ENCODE measurements around the gene ZBTB7C. TPM values are rescaled to one million over a fixed set of nuclear protein-coding genes. Genes with fewer than 3 reads are reported as not detected.
A peak's percentile ranks its signal among the peaks of the same experiment; 100 is the strongest.

ZBTB7C gene
- total and polyA plus RNA-seq, 9 of the 15 experiments (the other 6 are each of a cell fraction or from before 2014, with no cell fraction given): not detected

DNA sequence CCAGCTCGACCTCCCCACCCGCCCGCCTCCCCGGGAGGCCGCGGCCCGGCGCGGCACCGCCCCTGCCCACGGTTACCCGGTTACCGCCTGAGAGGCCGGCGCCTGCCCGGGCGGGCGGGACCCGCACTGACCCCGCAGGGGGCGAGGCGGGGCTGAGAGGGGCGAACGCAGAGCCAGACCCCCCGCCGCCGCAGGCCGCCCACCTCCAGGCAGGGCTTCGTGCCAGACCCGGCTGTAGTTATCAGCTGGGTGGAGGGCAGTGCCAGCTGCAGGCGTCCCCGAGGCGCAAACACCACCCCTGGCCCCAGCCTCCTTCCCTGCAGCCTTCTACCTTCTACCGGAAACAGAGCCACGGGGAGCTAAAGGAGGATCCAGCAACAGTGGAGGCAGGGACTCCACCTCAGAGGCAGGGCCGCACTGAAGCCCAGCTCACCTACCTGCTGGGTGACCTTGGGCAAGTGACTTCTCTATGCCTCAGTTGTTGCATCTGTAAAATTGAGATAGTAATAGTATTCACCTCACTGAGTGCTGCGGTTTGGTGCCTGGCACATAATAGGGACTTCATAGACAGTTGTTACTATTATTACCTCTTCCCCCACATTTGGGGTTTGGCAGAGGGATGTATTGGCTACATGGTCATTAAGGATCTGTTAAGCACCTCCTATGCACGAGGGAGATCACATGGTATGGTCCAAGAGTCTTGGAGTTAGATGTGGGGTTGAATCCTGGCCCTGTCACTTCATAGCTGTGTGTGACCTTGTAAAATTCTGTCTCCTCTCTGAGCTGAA is 247.1 kb downstream of the ZBTB7C start:
- DNase-seq (ENCODE audit: extremely low read depth in 1 of 4, low spot score in 3 of 4): no peak

More for the DNA sequence above, 247.1 kb downstream of the ZBTB7C start:
- peaks cover 0 to 11% of the 10 kb centered on the region in 2 experiments; a peak in 2 of 5 replicates for H3K4me1 ChIP-seq (replicated peaks in 1 of 2; ENCODE audit: control insufficient read depth in 2 of 2, insufficient read depth in 2 of 2, low read length in 2 of 2)
- H3K4me2 ChIP-seq (ENCODE audit: insufficient read depth, low read length): no peak overlapping the region
- peak overlapping the region; percentile 30 for H3K4me3 ChIP-seq
- 0 out of 4 replicates have a peak, but pooled peaks of 1 of the 2 experiments have one; percentile 30 for TF ChIP-seq MAZ (CRISPR knock-in tag; conservative IDR thresholded peaks at IDR 0.05 in 1 of 2, IDR thresholded peaks at IDR 0.05 in 1 of 2)
- TF ChIP-seq, protein P1, sequence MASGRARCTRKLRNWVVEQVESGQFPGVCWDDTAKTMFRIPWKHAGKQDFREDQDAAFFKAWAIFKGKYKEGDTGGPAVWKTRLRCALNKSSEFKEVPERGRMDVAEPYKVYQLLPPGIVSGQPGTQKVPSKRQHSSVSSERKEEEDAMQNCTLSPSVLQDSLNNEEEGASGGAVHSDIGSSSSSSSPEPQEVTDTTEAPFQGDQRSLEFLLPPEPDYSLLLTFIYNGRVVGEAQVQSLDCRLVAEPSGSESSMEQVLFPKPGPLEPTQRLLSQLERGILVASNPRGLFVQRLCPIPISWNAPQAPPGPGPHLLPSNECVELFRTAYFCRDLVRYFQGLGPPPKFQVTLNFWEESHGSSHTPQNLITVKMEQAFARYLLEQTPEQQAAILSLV (tag; IDR thresholded peaks at IDR 0.05): no peak
- TF ChIP-seq, protein P2, sequence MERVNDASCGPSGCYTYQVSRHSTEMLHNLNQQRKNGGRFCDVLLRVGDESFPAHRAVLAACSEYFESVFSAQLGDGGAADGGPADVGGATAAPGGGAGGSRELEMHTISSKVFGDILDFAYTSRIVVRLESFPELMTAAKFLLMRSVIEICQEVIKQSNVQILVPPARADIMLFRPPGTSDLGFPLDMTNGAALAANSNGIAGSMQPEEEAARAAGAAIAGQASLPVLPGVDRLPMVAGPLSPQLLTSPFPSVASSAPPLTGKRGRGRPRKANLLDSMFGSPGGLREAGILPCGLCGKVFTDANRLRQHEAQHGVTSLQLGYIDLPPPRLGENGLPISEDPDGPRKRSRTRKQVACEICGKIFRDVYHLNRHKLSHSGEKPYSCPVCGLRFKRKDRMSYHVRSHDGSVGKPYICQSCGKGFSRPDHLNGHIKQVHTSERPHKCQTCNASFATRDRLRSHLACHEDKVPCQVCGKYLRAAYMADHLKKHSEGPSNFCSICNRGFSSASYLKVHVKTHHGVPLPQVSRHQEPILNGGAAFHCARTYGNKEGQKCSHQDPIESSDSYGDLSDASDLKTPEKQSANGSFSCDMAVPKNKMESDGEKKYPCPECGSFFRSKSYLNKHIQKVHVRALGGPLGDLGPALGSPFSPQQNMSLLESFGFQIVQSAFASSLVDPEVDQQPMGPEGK (CRISPR knock-in tag; IDR thresholded peaks at IDR 0.05; ENCODE audit: borderline replicate concordance): no peak
- TF ChIP-seq, protein P3, sequence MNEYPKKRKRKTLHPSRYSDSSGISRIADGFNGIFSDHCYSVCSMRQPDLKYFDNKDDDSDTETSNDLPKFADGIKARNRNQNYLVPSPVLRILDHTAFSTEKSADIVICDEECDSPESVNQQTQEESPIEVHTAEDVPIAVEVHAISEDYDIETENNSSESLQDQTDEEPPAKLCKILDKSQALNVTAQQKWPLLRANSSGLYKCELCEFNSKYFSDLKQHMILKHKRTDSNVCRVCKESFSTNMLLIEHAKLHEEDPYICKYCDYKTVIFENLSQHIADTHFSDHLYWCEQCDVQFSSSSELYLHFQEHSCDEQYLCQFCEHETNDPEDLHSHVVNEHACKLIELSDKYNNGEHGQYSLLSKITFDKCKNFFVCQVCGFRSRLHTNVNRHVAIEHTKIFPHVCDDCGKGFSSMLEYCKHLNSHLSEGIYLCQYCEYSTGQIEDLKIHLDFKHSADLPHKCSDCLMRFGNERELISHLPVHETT (CRISPR knock-in tag; conservative IDR thresholded peaks at IDR 0.05 in 1 of 2, IDR thresholded peaks at IDR 0.05 in 1 of 2): 0 out of 4 replicates have a peak, but pooled peaks of 1 of the 2 experiments have one; percentile 25
- in situ Hi-C loops (cut with MboI) (no loop called here), intact Hi-C loops (cut with micrococcal nuclease) (no loop called here)
- 23% methylated on average over 8 of the region's 38 CpGs for WGBS (ENCODE audit: insufficient coverage, low coverage, missing lambda C conversion rate)
- no TSS peak for BruUV-seq (replicated peaks)
- no peaks in the 10 kb centered on the region for H3K9me1 ChIP-seq (ENCODE audit: control insufficient read depth, insufficient read depth, low read length)
- ChIA-PET POLR2A (interaction anchor here (0.6 kb wide), 1 partner anchor 34 kb away, joined by 3 read pairs; no protein-coding TSS in a partner anchor), CTCF (ENCODE audit: low intra/inter-chr PET ratio) (interaction anchor here (0.6 kb wide), 1 partner anchor 379 kb away, joined by 3 read pairs; no protein-coding TSS in a partner anchor)
- no peaks in the 10 kb centered on the region for H4K20me1 ChIP-seq (replicated peaks; ENCODE audit: control insufficient read depth, insufficient read depth, low read length)
- H3K27ac ChIP-seq (ENCODE audit: extremely low read depth, low read depth, low read length): no peak overlapping the region
- FAIRE-seq: no peak
- no peaks in the 10 kb centered on the region for H3K79me2 ChIP-seq (ENCODE audit: control insufficient read depth, insufficient read depth, low read length)
- H3K9me3 ChIP-seq (replicated peaks; ENCODE audit: control insufficient read depth, insufficient read depth, low read depth, low read length): no peaks in the 10 kb centered on the region
- 0 out of 4 replicates have a peak overlapping the region, but pooled peaks of 1 of the 2 experiments have one; percentile 26 for H3K9ac ChIP-seq (ENCODE audit: insufficient read depth in 1 of 2, low read depth in 2 of 2, low read length in 2 of 2)
- no peaks in the 10 kb centered on the region for H3K36me3 ChIP-seq (ENCODE audit: control insufficient read depth, insufficient read depth, low read length)
- H2AFZ ChIP-seq (ENCODE audit: low read depth, low read length): peak overlapping the region; percentile 55; the same call in 1 of the 2 replicates
- H3K27me3 ChIP-seq (ENCODE audit: control insufficient read depth in 2 of 2, insufficient read depth in 2 of 2, low read length in 2 of 2): peaks cover 2 to 31% of the 10 kb centered on the region in 2 experiments; a peak in 2 of 5 replicates
- ATAC-seq: no peak

Measured in K562 (cell line).